ENCODE results near the gene DPP10.

DPP10 gene

DNA sequence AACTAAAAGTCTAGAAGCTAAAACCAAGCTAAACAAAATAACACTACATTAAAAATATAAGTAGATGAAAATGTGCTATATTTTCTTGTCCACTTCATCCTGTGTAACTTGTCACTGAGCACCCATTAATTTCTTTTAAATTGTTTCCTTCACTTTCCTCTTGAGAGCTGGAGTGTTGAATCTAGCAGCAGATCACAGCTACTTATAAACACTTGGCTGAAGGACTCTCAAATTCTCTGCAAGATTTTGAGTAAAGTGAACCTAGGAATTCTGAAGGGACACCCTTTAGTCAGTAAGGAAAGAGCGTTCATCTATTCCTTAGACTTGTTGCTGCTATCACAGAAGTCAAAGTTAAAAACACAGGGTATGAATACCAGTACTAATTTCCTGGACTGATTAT lies 1163.9 kb downstream of the DPP10 start:
- FAIRE-seq: no peak

DNA sequence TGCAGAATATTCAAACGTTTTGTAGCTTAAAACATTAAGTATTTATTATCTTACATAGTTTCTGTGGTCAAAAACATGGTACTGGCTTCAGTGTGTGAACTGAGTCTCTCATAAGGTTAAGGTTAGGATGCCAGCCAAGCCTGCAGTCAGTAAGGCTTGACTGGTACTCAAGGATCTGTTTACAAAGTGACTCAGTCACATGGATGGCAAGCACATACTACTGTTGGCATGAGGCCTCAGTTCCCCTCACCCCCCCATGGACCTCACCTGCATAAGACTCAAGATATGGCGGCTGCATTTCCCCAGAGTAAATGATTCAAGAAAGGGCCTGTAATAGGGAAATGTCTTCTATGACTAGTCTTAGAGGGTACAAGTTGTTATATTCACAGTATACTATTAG lies 1167.5 kb downstream of the DPP10 start:
- no peak for FAIRE-seq

DNA sequence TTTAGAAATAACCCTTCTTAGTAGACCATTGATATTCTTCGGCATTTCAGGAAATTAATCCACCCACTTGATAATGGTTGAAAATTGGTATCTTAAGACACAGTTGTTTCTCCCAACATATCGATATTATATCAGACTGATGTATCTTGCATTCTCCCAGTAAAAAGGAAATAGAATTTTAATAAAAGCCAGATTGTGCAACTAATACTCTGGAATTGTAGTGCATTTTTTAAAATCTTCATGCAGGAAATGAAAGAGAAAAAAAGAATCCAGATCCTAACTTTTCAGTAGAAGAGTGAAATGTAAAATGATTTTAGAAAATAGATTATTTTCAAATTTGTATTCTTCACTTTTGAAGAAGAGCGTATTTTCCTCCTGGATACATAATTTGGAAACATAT lies 1168.4 kb downstream of the DPP10 start:
- FAIRE-seq: no peak

DNA sequence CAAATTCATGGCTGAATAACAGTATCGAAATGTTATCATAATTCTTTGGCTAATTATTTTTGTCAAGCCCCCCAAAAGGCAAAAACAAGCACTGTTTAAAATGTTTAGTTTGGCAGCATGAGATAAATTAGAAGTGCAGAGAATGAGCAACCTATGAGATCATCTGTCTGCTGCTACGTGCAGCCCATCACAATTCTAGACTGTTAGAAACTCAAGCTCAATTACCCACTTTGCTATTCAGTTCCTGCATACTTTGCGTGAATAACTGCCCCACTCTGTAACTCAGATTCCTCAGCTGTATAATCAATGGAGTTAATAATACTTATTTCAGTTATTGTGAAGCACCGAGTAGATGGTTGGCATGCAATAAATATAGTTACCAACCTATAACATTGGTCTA lies 1181.9 kb downstream of the DPP10 start:
- no peak for FAIRE-seq

DNA sequence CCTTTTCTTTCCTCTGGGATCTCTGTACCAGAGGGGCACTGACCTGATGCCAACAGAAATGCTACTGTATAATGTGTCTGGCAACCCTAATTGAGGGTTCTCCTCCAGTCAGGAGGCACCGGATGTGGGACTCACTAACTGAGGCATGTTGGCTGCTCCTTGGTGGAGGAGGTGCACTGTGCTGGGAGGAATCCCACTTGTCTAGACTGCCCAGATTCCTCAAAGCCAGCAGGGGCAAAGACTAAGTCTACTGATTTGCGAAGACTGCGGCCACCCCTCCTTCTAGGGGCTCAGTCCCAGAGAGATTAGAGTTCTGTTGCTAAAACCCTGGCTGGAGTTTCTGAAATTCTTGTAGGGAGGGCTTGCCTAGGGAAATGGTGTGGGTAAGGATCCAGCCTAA lies 1192.1 kb downstream of the DPP10 start:
- no peak for FAIRE-seq

DNA sequence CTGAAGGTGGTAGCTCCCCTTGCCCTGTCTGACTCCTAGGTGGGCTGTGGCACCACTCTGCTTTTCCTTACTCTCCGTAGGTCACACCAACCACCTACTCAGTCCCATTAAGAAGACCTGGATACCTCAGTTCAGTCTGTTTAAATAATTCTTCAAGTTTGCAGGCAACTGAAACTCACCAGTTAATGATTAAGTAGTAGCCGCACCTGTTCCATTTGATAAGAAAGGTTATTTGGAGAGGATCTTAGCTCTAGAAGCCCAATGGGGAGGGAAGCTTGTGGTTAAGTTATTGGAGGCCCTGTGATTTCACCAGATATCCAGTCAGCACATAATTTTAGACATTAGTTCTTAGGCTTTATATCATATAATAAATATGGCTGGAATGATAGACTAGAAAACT lies 1193.0 kb downstream of the DPP10 start:
- no peak for FAIRE-seq

DNA sequence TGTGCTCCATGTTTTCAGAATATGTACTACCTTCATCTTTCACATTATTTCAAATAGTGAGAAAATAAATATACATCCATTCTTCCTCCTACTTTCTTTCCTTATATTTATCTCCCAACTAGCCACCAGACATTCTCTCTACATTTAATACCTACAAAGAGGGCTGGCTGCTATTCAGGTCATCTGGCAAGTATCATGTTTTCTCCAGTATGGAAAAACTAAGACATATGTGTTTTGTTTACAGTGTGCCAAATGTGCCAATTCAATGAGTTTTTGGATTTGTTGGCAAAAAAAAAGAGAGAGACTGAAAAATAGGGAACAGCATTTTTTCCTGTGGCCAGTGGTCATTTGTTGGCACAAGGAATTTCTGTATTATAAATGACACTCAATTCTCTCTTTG lies 1207.3 kb downstream of the DPP10 start:
- FAIRE-seq: no peak

DNA sequence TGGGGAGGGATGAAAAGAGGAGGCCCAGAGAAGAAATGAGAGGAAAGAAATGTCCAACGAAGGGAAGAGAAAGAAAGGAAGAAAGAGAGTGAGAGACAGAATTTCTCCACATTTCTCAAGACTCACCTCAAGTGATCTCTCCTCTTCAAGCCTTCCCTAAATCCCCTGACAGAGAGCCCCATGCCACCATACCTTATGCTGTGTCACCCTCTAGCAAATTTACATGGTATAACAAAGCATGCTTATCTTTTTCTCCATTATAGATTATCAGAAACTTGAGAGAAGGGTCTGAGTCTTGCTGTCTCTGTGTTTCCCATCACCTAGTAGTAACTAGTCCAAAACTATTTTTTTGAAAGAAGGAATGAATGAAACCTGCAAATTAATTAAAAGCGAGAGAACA lies 1208.4 kb downstream of the DPP10 start:
- no peak for FAIRE-seq

DNA sequence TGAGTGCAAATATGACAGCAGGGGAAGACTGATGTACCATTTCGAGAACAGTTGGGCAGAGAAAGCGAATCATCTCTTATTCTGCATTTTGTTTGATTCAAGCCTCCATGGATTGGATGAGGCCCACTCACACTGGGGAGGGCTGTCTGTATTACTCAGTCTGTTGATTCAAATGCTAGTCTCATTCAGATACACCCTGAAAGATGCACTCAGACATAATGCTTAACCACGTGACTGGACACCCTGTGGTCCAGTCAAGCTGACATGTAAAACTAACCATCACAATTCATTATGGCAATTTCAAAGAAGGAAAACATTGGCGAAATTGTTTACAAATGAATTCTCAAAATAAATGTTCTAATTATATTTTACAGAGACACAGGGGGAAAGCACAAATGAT lies 1210.2 kb downstream of the DPP10 start:
- FAIRE-seq: no peak

DNA sequence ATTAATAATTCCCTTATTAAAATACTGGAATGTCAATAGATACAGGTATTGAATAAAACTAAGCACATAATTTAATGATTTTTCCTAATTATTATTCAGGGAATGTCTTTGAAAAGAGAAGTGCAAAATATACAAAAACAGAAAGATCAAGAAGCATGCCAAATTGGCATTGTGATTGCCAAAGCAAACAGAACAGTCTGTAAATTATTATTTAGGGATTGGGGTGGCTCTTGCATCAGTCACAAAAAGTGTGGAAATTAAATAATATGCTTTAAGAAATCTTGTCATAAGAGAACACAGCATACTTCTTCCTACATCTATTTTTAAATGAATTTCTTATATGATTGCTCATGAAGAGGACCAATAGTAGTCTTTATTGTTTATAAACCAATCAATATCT lies 1211.9 kb downstream of the DPP10 start:
- no peak for FAIRE-seq

DNA sequence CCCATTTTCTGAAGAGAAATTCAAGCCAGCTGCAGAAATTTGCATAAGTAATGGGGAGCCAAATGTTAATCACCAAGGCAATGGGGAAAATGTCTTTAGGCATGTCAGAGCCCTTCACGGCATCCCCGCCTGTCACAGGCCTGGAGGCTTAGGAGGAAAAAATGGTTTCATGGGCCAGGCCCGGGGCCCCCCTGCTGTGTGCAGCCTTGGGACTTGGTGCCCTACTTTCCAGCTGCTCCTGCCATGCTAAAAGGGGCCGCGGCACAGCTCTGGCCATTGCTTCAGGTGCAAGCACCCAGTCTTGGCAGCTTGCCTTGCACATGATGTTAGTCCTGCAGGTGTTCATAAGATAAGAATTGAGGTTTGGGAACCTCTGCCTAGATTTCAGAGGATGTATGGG lies 1235.7 kb downstream of the DPP10 start:
- FAIRE-seq: no peak

DNA sequence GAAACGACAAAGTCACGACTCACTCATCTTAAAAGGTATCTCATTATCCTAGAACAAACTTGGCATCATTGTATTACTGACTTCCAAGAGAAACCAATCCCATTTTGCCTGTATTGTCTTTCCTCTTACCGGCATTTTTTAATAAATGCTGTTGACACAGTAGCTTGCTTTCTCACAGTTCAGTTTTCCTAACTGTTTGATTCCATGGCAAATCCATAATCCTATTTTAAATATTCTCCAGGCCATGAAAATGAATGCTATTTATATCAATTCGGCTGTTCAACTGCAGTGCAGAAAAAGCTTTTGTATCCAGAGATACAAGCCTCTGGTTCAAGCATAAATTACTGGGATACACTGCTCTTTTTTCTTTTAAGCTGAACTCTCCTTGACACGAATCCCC lies 1241.9 kb downstream of the DPP10 start:
- no peak for FAIRE-seq

DNA sequence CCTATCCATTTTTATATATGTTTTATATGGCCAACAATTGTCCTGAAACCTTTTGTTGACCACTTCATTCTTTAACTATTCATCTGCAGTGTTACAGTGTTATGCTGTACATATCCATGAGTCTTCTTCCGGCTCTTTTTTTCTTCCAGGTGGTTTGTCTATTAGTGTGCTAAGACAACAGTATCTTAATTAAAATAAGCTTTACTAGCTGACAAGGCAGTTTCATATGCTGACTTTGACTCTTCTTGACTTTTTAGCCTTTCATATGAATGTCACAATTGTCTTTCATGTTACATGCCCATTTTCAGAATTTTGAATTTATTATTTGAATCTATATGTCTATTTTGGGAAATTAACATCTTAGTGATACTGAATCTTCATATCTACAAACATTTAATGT lies 1249.0 kb downstream of the DPP10 start:
- no peak for FAIRE-seq

DNA sequence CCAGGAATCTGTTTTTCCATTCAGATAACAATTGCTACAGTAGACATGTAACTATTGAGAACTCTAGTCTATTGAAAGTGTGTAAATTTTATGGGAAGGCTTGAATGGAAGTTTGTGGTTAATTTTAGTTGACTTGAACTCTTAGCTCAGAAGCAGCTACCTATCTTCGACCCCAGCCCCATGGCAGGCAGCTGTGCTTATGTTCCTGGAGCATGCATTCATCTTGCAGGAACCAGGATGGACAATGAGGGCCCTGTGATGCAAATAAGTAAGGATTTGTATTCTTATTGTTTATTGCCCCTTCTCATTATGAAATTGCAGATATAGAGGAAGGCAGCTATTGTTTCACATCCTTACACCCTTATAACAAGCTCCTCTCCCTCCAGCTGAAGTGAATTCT lies 1252.2 kb downstream of the DPP10 start:
- FAIRE-seq: no peak

DNA sequence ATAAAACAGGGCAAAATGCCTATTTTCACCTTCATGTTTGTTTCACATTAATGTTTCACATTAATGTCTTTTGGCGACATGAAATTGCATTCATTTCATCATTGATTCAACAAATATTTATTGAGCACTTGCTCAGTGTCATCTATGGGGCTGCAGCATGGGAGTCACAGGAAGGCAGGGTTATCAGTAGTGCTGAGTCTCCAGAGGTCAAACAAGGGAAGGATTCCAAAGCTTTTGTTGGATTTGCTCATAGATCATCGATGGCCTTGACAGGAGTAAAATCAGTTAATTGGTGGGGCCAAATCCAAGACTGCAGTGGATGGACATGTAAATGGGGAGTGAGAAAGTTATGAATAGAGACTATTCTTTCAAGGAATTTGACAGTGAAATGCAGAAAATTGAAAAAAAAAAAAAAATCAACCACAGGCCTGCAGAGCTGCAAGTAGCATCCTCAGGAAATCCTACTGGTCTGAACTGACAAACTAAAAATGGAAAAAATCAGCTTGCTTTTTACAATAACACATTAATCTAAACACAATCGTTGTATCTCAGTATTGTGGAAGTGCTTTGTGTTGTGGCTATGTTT lies 1290.8 kb downstream of the DPP10 start:
- FAIRE-seq: no peak

DNA sequence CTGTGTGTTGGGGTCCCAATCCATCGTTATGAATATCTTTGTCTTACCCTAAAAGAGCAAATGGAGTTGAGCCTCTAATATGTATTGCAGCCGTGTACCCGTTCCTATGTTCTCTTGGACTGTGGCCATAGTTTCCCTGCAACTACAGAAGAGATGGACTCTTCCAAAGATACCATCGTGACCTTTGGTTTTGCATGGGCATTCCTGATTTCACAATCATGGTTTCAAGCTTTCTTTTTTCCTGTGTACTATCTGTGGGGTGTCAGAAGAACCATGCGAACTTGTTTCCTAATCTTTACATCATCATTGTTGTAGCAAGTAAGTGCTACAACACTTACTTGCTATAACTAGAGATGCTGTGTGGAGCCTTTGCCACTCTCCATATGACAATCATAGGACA lies 1295.7 kb downstream of the DPP10 start:
- no peak for FAIRE-seq

DNA sequence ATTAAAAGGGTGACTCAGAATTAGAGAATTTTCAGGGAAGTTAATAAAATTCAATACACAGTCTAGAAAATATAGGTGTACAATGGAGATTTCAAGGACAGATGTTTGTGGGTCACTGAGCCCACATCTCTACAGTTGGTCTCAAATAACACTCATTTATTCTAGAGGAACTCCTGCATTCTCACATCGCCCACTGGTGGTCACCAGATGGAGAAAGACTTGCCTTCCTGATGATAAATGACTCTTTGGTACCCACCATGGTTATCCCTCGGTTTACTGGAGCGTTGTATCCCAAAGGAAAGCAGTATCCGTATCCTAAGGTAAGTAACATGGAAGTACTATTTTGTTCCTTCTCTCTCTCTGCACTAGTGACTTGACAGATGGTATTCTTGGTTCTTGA lies 1297.1 kb downstream of the DPP10 start:
- no peak for FAIRE-seq

DNA sequence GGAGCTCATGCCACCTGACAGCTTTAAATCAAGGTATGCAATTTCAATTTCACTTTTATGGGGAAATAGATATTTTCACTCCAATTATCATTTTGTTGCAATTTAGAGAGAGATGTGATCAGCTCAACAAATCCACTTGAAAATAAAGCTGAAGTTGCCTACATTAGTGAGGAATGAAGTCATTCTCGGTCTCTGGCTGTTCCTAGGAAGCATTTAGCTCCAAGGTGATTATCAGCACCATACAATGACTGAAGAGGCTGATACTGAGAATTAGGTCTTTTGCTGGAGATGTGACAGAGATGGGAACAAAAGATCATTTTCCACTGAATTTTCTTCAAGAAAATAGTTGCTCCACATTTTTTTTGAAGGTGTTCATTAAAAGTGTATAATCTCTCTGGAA lies 1303.7 kb downstream of the DPP10 start:
- no peak for FAIRE-seq

DNA sequence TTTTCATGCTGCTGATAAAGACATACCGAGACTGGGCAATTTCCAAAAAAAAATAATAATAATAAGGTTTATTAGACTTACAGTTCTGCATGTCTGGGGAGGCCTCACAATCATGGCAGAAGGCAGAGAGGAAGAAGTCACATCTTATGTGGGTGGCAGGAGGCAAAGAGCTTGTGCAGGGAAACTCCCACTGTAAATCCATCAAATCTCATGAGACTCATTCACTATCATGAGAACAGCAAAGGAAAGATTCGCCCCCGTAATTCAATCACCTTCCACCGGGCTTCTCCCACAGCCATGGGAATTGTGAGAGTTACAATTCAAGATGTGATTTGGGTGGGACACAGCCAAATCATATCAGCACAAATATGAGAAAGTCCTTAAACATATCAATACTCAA lies 1314.8 kb downstream of the DPP10 start:
- FAIRE-seq: no peak

DNA sequence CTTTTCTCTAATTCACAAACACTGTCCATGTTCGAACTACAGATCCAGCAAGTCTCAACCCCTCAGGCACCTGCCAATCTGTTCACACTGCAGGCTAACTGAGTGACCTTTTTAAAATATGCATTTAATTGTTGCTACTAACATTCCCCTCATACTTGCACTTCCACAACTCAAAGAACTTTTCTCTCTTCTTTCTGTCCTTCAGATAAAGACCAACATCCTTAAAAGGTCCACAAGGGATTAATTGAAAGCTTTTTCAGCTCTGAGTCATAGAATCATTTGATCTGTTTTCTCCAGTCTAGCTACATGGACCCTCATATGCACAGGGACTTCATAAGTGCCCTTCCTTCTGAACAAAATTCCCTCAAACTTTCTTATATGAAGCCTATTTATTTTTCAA lies 1321.2 kb downstream of the DPP10 start:
- no peak for FAIRE-seq

DNA sequence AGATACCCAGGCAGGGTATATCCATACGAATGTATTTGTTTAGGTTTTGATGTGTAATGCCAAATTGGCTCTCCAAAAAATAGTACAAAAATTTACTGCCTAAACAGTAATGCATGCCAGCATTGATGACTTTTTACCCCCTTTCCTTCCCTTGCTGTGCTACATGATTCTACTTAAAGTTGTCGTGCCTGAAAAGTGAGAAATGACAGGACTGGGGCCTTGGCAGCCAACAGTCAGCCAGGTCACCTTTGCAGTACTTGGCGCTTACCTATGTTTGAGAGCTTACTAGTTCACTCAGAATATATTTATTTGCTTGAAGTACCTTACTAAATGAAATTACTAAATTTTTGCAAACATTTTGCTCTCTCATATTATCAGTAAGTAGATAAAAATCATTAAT lies 1329.1 kb downstream of the DPP10 start:
- FAIRE-seq: no peak

DNA sequence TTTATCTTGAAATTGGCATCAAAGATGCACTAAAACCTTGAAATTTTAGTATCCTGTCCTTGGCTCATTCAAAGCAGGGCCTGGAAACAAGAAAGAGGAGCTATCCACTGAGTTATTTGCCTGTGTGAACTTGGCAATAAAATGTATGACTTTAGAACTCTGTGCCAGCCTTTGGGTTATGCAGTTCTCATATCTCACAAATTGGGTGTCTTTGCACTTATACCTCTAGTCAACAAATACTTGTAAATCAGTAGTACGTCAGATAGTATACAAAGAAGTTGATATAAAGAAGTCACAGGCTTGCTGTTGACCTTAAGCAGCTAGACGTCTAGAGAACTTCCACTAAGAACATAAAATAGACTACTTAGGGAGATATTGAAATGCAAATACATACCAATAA lies 1331.9 kb downstream of the DPP10 start:
- no peak for FAIRE-seq

DNA sequence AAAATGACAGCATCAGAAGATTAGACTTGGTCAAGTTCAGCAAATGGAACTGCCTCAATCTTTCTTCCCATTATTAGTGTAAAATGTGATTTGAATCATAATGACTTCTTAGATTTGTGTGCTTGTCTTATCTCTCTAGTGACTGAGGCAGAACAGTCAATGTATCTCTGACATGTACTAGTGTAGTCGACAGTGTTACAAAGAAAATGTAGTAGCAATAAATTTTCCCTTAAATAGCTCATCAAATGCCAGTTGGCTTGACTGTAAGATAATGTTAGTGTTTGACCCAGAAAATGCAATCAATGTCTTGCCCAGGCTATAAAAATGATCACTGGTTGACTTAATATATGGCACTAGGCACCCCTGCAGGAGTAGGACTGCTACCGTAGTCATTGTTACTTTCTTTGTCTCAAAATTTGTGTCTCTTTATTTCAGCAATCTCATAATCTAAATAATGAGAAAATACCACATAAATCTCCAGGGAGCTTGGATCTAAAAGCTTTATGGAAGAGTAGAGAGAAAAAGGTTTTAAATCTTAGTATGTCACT lies 1336.7 kb downstream of the DPP10 start:
- no peak for FAIRE-seq

DNA sequence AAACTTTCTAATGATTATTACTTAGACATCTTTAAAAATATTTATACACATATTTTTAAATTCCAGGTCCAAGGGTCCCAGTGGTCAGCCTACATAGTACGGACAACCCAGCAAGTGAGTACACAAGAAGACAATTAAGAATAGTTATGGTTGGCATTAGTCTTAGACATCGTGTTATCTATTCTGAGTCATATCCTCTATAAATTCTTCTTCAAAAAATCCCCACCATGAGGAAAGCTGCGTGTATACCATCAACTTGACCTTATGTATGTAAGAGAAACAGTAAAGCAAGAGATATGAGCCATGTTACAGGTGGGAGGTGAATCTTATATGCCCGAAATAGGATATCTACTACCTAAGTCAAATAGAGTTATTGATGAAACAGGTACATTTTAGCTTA lies 1339.8 kb downstream of the DPP10 start:
- FAIRE-seq: no peak

DNA sequence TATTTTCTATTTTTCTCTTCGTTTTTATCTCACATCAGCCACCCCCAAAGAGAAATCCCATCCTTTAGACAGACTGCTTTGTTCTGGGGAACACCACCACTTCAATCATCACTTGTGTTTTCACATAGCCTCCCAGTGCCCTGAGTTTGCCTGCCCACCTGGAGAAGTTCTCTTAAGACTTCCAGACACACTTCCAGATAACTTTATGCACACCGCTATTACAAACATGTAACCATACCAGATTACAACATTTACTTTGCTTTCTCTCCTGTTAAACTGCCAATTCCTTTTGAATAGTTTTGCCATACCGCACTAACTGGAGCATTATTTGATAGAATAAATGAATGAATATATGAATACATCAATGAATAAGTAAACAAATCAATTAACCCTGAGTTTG lies 1353.6 kb downstream of the DPP10 start:
- no peak for FAIRE-seq

DNA sequence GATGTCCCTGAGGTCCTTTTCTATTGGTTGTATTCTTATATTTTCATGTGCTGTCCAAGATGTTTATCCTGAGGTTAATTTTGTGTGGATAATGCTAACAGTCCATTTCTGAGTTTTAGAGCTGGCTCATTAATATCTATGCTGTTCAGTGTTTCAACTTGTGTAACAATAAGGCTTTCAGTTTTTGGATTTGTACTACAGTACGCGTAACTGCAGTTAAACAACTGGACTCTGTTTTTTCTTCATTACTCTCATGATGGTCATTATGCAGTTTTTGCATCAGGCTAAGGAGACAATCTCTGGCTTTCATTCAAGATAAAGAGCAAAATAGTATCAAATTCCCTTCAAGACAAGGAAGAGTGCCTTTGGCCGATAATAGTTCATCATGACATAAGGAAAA lies 1364.8 kb downstream of the DPP10 start:
- no peak for FAIRE-seq

Measured in islet of Langerhans (tissue), 1 donor.